PFSK-1 (cell line): Measurements from ENCODE around the gene EFNA5.

ENCODE experiments used
- FOXP2 ChIP-seq: optimal IDR thresholded peaks from 2 replicates; pipeline ENCODE3; 2011; ENCODE audit warnings: borderline replicate concordance, control low read depth, inconsistent platforms; ENCODE audit not compliant: insufficient read depth; ENCODE audit errors: extremely low read length, extremely low read depth
- POLR2AphosphoS5 ChIP-seq: IDR thresholded peaks from 2 replicates; pipeline ENCODE4 v1.6.1; 2012; ENCODE audit warnings: low read depth, mild to moderate bottlenecking, control low read depth, low read length, moderate library complexity
- SIN3A ChIP-seq: IDR thresholded peaks from 2 replicates; pipeline ENCODE4 v1.6.1; 2012; ENCODE audit warnings: mild to moderate bottlenecking, low read length, moderate library complexity, borderline replicate concordance; ENCODE audit not compliant: insufficient read depth
- TAF1 ChIP-seq: IDR thresholded peaks from 2 replicates; pipeline ENCODE4 v1.6.1; 2012; ENCODE audit warnings: low read length, control low read depth, borderline replicate concordance; ENCODE audit not compliant: insufficient read depth
- TF ChIP-seq, protein P1 (sequence below), 2 experiments: IDR thresholded peaks; 2 replicates each; pipeline versions ENCODE4 v1.6.1 to v1.8.0; 2011 to 2012; ENCODE audit warnings: low read depth in 2 of 2, low read length in 2 of 2, control low read depth in 1 of 2, inconsistent platforms in 1 of 2, mild to moderate bottlenecking in 1 of 2, moderate library complexity in 1 of 2; ENCODE audit not compliant: insufficient read depth in 1 of 2

The EFNA5 gene

DNA sequence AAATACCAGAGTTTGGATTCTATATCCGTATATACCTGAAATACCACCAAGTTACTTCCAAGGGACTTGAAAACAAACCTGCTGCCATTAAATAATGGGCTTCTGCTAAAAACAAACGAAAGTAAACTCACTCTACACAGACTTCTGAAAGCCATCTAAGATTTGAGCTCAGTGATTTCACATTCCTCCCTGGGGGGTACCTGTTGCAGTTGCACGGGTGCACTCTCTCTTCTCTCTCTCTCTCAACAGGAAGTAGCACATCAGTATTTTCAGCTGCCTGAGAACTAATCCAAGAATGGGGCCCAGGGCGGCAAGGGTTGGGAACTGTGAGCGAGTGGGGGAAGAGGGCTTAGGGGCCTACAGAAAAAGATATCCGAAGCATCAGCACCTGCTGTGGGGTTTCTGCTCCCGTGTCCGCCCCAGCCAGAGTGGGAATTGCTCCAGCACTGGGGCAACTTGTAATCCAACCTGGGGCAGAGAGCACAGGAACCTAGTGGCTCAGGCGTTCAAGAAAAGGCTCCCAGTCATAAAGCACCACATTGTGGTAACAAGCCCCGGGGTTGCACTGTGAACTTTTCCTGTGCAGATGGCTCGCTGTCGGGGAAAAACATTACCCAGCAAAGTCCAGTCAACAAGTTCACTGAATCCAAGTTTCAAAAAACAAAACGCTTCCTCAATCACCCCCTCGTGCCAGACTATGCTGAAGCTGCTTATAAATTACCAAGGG is 99.8 kb downstream of the EFNA5 start:
- TF ChIP-seq FOXP2 (no peak), SIN3A (no peak), TAF1 (no peak), POLR2AphosphoS5 (no peak)
- TF ChIP-seq, protein P1, sequence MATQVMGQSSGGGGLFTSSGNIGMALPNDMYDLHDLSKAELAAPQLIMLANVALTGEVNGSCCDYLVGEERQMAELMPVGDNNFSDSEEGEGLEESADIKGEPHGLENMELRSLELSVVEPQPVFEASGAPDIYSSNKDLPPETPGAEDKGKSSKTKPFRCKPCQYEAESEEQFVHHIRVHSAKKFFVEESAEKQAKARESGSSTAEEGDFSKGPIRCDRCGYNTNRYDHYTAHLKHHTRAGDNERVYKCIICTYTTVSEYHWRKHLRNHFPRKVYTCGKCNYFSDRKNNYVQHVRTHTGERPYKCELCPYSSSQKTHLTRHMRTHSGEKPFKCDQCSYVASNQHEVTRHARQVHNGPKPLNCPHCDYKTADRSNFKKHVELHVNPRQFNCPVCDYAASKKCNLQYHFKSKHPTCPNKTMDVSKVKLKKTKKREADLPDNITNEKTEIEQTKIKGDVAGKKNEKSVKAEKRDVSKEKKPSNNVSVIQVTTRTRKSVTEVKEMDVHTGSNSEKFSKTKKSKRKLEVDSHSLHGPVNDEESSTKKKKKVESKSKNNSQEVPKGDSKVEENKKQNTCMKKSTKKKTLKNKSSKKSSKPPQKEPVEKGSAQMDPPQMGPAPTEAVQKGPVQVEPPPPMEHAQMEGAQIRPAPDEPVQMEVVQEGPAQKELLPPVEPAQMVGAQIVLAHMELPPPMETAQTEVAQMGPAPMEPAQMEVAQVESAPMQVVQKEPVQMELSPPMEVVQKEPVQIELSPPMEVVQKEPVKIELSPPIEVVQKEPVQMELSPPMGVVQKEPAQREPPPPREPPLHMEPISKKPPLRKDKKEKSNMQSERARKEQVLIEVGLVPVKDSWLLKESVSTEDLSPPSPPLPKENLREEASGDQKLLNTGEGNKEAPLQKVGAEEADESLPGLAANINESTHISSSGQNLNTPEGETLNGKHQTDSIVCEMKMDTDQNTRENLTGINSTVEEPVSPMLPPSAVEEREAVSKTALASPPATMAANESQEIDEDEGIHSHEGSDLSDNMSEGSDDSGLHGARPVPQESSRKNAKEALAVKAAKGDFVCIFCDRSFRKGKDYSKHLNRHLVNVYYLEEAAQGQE (IDR thresholded peaks at IDR 0.05; ENCODE audit: insufficient read depth in 1 of 2, low read depth in 2 of 2, low read length in 2 of 2), result no peak

DNA sequence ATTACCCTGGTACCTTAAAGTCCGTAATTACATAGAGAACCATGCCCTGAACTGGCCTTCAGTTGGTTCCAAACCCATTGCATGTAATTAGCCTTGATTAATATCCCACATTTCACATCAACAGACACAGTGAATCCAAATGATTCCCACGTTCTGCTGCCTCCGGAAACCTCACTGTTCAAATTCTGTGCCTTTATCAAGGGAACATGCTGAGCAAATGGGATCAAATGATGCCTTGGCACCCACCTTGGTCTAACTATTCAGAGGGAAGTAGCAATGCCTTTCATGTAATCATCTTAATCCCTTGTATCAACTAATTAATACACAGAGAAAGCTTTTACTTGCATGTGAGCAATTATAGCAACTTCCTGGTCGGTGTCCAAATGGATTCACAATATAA is 100.6 kb downstream of the EFNA5 start:
- TF ChIP-seq SIN3A, result no peak
- TF ChIP-seq FOXP2, result no peak
- no peak for TF ChIP-seq POLR2AphosphoS5
- TF ChIP-seq TAF1, result no peak
- TF ChIP-seq, protein P1 (IDR thresholded peaks at IDR 0.05; ENCODE audit: insufficient read depth in 1 of 2, low read depth in 2 of 2, low read length in 2 of 2), result no peak

DNA sequence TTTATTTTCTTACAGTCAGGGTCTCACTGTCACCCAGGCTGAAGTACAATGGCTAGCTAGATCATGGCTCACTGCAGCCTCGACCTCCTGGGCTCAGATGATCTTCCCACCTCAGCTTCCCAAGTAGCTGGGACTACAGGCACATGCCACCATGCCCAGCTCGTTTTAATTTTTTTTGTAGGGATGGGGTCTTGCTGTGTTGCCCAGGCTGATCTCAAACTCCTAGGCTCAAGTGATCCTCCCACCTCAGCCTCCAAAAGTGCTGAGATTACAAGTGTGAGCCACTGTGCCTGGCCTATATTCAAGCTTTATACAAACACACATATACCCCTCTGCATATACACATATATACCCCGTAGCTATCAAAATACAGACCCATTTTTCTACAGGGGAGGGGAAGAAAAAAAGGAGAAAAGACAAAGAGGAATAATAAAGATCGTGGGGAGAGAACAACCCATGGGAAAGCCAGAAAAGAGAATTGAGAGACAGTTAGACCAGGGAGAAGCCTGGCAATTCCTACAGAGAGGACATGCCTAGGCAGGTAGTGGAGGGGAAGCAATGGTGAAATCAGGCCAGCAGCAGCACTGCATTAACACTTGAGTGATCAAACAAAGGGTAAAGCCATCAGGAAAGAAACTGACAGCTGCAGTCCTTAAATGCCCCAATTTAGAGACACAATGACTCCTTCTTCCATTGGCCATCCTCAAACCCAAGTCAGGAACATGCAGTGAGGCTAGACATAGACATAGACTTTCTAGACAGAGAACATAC is 102.7 kb downstream of the EFNA5 start:
- TF ChIP-seq FOXP2 (no peak), TAF1 (no peak), POLR2AphosphoS5 (no peak), SIN3A (no peak)
- TF ChIP-seq, protein P1 (IDR thresholded peaks at IDR 0.05; ENCODE audit: insufficient read depth in 1 of 2, low read depth in 2 of 2, low read length in 2 of 2), result no peak

DNA sequence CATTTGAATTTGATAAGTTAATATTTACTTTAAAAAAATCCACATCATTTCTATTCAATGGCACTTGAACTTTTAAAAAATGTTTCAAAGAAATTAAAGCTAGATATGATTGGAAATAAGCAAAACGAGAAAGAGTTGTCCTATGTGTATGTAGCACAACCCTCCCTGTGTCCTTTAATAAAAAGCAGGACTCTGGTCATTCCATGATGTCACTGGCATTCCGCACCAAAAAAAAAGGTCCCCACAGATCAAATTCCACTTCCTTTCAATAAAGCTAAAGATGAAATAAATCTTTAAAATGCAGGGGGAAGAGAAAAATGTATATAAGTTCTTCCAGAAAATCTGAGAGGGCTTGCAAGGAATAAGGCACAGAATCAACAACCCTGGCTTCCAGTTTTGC is 103.8 kb downstream of the EFNA5 start:
- TF ChIP-seq FOXP2 (no peak), SIN3A (no peak), TAF1 (no peak), POLR2AphosphoS5 (no peak)
- TF ChIP-seq, protein P1 (IDR thresholded peaks at IDR 0.05; ENCODE audit: insufficient read depth in 1 of 2, low read depth in 2 of 2, low read length in 2 of 2), result no peak
